GM12865 (cell line): Measurements from ENCODE around the gene MAPKAPK3.
A peak's percentile ranks its signal among the peaks of the same experiment; 100 is the strongest.

Source experiments
- DNase-seq: peaks from one replicate; pipeline ENCODE4 v3.0.0; 2010; ENCODE audit warnings: low read depth
- H3K4me3 ChIP-seq: 2 replicates; pipeline ENCODE4 v1.5.1; 2011; ENCODE audit warnings: mild to moderate bottlenecking, low read depth, low read length, control low read depth
- TF ChIP-seq, protein P1 (sequence below): IDR thresholded peaks from 2 replicates; pipeline ENCODE4 v1.5.1; 2011; ENCODE audit warnings: low read length, control low read depth, low read depth, inconsistent platforms; ENCODE audit not compliant: insufficient read depth; ENCODE audit errors: missing control alignments

The MAPKAPK3 gene

DNA sequence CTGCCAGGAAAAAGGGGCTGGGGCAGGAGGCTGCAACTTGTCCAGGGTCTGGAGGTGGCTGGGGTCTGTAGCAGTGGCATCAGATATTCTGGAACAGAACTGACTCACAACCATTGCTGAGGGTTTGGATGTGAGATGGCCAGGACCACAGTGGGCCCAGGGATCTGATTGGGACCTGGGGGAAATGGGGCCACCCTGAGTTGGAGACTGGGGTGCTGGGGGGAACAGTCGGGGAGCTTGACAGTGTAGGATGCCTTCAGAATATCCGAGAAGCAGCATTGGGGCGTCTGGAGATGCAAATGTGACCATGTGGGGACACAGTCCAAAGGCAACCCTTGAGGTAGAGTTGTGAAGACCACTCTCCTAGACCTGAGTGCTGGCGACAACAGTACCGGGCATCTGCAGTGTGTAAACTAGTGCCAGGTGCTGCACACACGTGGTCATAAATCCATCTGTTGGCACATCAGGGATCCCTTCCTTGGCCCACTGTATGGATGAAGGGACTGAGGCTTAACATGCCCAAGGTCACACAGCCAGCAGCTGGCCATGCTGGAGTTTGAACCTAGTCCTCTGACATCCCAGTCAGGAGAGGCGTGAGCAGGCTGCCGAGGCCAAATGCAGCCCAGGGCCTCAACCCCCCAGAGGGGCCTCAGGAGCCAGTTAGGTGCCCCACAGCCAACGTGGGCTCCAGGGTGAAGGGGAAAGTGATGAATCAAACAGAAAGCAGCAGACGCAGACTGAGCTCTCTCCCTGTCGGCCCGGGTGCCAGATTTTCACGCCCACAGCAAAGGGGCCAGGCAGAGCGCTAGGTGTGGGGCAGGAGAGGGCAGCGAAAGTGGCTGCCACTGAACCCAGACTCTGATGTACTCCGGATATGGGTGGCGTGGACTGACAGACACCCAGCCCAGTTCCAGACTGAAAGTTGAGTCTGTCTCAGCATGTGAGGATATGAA is 28.9 kb upstream of the MAPKAPK3 start:
- H3K4me3 ChIP-seq: no peak overlapping the region
- TF ChIP-seq, protein P1, sequence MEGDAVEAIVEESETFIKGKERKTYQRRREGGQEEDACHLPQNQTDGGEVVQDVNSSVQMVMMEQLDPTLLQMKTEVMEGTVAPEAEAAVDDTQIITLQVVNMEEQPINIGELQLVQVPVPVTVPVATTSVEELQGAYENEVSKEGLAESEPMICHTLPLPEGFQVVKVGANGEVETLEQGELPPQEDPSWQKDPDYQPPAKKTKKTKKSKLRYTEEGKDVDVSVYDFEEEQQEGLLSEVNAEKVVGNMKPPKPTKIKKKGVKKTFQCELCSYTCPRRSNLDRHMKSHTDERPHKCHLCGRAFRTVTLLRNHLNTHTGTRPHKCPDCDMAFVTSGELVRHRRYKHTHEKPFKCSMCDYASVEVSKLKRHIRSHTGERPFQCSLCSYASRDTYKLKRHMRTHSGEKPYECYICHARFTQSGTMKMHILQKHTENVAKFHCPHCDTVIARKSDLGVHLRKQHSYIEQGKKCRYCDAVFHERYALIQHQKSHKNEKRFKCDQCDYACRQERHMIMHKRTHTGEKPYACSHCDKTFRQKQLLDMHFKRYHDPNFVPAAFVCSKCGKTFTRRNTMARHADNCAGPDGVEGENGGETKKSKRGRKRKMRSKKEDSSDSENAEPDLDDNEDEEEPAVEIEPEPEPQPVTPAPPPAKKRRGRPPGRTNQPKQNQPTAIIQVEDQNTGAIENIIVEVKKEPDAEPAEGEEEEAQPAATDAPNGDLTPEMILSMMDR: no peak
- DNase-seq: peak; percentile 60

DNA sequence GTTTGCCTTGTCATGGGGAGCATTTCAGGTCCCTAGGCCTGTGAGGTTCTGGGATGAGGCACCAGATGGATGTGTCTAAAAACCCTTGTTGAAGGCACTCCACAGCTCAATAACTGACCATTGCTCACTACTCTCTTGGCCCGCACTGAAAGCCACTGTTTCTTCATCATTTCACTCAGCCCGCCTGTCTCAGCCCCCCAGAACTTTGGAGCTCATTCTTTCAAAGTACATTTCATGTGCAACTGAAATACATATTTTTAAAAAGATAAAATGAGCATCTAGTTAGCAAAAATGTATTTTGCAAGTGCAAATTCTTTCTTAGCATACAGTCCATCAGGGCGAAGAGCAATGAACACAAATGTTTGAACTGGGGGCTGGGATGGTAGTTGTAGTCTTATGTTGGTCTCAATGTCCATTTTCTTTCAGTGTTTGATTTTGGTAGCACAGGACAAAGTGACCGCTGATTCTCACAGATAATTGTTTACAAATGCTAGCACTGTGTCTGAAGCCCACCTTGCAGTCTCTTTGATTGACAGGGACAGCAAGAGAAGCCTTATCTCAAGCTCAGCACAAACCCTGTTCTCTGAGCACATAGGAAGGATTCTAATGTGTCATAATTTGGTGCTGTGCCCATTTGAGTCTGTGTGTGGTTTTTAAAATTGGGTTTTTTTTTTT is 28.1 kb upstream of the MAPKAPK3 start:
- no peak for DNase-seq

DNA sequence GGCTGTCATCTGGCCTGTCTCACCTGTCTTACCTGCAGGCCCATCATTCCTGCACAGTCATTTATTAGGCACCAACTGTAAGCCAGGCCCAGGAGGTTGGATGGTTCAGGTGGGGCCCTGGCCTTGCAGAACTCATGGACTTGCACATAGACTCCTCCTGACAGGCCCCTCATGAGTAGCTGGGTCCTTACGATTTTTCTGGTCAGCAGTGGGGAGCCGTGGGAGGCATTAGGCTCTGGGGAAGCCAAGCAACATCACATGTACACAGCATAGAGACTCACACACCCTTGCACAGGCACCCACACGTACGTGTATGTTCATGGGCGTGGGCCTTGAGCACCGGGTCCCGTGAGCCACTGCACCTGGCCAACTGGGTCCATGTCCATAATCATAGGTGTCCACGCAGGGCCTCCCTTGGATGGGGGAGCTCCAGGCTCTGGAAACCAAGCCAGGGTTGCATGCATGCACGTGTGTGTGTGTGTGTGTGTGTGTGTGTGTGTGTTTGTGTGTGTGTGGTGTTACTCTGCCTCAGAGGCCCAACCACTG is 25.7 kb upstream of the MAPKAPK3 start:
- DNase-seq: no peak
- H3K4me3 ChIP-seq: no peak overlapping the region
- TF ChIP-seq, protein P1: no peak

More for the DNA sequence above, 28.1 kb upstream of the MAPKAPK3 start:
- TF ChIP-seq, protein P1: no peak
- H3K4me3 ChIP-seq: no peak overlapping the region

DNA sequence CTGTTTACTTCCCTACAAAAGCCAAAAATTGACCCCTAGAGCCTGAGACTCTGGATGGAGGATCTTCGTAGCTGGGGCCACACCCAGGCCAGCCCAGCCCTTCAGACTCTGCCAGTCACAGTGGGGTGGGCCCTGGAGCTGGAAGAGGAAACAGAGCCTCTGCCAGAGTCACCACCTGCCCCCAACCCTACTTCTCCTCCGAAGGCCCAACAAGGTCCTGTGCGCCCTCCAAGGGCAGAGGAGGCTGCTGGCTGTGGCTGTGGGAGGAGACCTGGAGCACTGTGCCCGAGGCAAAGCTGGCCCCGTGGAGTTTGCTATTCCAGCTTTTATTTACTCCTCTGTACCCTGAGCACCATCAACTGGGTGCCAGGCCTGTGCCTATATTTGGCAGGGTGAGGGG is 24.4 kb upstream of the MAPKAPK3 start:
- no peak overlapping the region for H3K4me3 ChIP-seq
- TF ChIP-seq, protein P1: no peak
- no peak for DNase-seq

DNA sequence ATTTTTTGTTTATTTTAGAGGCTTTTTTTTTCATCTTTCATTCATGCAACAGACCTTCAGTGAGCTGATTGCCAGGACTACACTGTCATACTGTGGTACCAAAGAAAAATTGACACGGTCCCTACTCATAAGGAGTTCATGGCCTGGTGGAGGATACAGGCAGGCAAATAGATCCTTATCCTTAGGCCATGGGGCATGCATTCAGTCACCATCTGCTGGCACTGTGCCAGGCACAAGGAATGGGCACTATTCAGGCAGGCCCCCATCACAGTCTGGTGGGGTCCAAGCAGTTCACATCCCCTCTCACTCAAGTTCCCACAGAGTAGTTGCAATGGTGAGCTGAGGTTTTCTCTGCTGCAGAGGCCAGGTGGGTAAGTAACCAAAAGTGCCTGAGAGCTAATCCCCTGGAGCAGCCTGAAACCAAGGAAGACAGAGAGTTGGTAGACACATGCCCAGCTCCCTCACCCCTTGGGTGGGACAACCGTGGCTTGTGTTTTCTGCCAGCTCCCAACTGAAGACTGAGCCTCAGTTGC is 22.6 kb upstream of the MAPKAPK3 start:
- TF ChIP-seq, protein P1: no peak
- H3K4me3 ChIP-seq: no peak overlapping the region
- no peak for DNase-seq

DNA sequence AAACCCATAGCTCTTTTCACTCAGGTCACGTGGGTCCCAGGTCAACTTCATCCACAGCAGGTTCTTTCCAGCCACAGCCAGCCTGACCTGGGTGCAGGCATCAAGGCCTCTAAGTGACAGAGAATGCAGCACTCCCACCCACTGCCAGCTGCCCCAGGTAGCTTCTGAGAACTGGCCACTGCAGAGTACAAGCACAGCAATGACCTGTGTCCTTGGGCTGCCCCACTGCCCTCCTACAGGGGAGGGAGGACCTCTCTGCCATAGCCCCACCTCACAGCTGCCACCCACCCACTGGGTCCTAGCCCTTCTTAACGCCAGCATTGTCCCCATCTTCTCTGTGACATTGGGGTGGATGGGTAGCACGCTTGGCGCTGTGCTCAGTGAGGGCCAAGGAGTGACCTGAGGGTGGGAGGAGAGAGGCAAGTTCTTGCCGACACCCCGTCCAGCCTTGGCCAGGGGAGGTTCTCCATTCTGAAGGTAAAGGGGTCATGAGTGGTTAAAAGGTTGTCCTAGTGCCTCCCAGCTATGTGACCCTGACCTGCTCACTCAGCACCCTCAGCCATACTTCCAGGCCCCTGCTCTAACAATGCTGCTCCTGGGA is 17.7 kb upstream of the MAPKAPK3 start:
- H3K4me3 ChIP-seq: no peak overlapping the region
- no peak for DNase-seq
- TF ChIP-seq, protein P1: no peak
